ENCODE results near the gene UBR7. TPM values are rescaled to one million over a fixed set of nuclear protein-coding genes. Genes with fewer than 3 reads are reported as not detected.

The UBR7 gene
- total and polyA plus RNA-seq, 2 experiments from 2014 or later: 12.4 to 45.3 TPM

DNA sequence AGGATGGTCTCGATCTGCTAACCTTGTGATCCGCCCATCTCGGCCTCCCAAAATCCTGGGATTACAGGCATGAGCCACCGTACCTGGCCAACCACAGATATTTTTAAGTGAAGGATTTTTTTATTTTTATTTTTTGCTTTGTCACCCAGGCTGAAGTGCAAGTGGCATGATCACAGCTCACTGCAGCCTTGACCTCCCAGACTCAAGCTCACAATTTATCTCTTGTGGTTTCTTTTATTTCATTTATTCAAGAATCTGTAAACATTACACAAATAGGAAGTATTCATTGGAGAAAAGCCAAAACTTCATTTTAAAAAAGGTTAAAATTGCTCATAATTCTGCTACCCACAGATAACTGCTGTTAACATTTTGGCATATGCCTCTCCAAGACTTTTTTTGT is 35.7 kb upstream of the UBR7 start:
- Histone ChIP-seq H4K20me1 (replicated peaks; ENCODE audit: insufficient read depth) (no peaks in the 10 kb centered on the region), H3K27me3 (ENCODE audit: insufficient read depth) (no peaks in the 10 kb centered on the region), H3K27ac (ENCODE audit: low read depth) (no peak overlapping the region), H3K4me3 (no peak overlapping the region), H3K4me2 (no peak overlapping the region), H3K9me2 (ENCODE audit: insufficient read depth) (no peaks in the 10 kb centered on the region), H2AFZ (no peak overlapping the region), H3F3A (replicated peaks; ENCODE audit: low read depth) (no peaks in the 10 kb centered on the region), H3K79me2 (replicated peaks; ENCODE audit: insufficient read depth) (no peaks in the 10 kb centered on the region), H3K4me1 (ENCODE audit: insufficient read depth) (no peaks in the 10 kb centered on the region), H3K36me3 (ENCODE audit: insufficient read depth) (no peaks in the 10 kb centered on the region)
- DNase-seq (ENCODE audit: low spot score): no peak
- Mint-ChIP-seq H3K27ac (no peak overlapping the region), H3K9me3 (peaks cover 4% of the 10 kb centered on the region; the same call in 1 of the 3 replicates), H3K4me1 (no peaks in the 10 kb centered on the region), H3K36me3 (ENCODE audit: low read depth) (no peaks in the 10 kb centered on the region), H3K27me3 (ENCODE audit: insufficient read depth, low read depth, poor library complexity) (peaks cover 3% of the 10 kb centered on the region), H3K4me3 (no peak overlapping the region)
- ATAC-seq: no peak
- TF ChIP-seq EZH2 (IDR thresholded peaks at IDR 0.05; ENCODE audit: low read depth, unreplicated experiment): no peak
- TF ChIP-seq EZH2phosphoT487 (IDR thresholded peaks at IDR 0.05; ENCODE audit: unreplicated experiment): no peak
- TF ChIP-seq ZNF462 (CRISPR knock-in tag; IDR thresholded peaks at IDR 0.05): no peak
- no peak for TF ChIP-seq STAT1 (IDR thresholded peaks at IDR 0.05; ENCODE audit: unreplicated experiment)
- no peak for TF ChIP-seq POLR2AphosphoS5 (IDR thresholded peaks at IDR 0.05; ENCODE audit: low read depth)
- no peak for TF ChIP-seq ZNF114 (CRISPR knock-in tag; IDR thresholded peaks at IDR 0.05)
- no peak for TF ChIP-seq JUNB (IDR thresholded peaks at IDR 0.05; ENCODE audit: unreplicated experiment)
- TF ChIP-seq, protein P1, sequence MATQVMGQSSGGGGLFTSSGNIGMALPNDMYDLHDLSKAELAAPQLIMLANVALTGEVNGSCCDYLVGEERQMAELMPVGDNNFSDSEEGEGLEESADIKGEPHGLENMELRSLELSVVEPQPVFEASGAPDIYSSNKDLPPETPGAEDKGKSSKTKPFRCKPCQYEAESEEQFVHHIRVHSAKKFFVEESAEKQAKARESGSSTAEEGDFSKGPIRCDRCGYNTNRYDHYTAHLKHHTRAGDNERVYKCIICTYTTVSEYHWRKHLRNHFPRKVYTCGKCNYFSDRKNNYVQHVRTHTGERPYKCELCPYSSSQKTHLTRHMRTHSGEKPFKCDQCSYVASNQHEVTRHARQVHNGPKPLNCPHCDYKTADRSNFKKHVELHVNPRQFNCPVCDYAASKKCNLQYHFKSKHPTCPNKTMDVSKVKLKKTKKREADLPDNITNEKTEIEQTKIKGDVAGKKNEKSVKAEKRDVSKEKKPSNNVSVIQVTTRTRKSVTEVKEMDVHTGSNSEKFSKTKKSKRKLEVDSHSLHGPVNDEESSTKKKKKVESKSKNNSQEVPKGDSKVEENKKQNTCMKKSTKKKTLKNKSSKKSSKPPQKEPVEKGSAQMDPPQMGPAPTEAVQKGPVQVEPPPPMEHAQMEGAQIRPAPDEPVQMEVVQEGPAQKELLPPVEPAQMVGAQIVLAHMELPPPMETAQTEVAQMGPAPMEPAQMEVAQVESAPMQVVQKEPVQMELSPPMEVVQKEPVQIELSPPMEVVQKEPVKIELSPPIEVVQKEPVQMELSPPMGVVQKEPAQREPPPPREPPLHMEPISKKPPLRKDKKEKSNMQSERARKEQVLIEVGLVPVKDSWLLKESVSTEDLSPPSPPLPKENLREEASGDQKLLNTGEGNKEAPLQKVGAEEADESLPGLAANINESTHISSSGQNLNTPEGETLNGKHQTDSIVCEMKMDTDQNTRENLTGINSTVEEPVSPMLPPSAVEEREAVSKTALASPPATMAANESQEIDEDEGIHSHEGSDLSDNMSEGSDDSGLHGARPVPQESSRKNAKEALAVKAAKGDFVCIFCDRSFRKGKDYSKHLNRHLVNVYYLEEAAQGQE (IDR thresholded peaks at IDR 0.05; ENCODE audit: unreplicated experiment): no peak
- TF ChIP-seq NANOG (IDR thresholded peaks at IDR 0.05; ENCODE audit: borderline replicate concordance): no peak
- TF ChIP-seq ZNF331 (CRISPR knock-in tag; IDR thresholded peaks at IDR 0.05; ENCODE audit: low read depth): no peak
- TF ChIP-seq, protein P2, sequence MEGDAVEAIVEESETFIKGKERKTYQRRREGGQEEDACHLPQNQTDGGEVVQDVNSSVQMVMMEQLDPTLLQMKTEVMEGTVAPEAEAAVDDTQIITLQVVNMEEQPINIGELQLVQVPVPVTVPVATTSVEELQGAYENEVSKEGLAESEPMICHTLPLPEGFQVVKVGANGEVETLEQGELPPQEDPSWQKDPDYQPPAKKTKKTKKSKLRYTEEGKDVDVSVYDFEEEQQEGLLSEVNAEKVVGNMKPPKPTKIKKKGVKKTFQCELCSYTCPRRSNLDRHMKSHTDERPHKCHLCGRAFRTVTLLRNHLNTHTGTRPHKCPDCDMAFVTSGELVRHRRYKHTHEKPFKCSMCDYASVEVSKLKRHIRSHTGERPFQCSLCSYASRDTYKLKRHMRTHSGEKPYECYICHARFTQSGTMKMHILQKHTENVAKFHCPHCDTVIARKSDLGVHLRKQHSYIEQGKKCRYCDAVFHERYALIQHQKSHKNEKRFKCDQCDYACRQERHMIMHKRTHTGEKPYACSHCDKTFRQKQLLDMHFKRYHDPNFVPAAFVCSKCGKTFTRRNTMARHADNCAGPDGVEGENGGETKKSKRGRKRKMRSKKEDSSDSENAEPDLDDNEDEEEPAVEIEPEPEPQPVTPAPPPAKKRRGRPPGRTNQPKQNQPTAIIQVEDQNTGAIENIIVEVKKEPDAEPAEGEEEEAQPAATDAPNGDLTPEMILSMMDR (conservative IDR thresholded peaks at IDR 0.05; ENCODE audit: low read depth in 2 of 2): no peak
- TF ChIP-seq, protein P3, sequence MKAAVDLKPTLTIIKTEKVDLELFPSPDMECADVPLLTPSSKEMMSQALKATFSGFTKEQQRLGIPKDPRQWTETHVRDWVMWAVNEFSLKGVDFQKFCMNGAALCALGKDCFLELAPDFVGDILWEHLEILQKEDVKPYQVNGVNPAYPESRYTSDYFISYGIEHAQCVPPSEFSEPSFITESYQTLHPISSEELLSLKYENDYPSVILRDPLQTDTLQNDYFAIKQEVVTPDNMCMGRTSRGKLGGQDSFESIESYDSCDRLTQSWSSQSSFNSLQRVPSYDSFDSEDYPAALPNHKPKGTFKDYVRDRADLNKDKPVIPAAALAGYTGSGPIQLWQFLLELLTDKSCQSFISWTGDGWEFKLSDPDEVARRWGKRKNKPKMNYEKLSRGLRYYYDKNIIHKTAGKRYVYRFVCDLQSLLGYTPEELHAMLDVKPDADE (IDR thresholded peaks at IDR 0.05): no peak
- no peak for TF ChIP-seq CREB1 (CRISPR knock-in tag; IDR thresholded peaks at IDR 0.05; ENCODE audit: low read depth)

All from GM23338 (cell line).